ENCODE results near the gene POU6F2.
"Not testable (repeated sequence)": the region's sequence is repeated elsewhere in the genome, so short reads cannot be mapped to it uniquely, and the experiment has no call there.

The POU6F2 gene

DNA sequence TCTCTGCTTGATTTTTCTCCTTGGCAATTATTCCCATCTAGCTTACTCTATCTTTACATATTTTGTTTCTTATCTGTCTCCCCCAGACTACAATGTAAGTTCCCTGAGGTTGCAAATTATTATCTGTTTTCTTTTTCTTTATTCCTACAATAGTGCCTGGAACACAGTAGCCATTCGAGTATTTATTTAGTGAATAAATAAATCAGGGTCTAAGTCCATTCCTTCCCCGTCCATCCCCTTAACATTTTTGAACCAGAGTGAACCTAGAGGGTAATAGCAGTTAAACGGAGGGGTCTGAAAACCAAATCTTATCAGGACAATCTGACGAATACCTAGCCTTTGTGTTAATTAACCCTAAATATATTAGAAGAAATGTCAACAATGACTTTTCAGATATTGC, 335.7 kb downstream of the POU6F2 start:
- DNase-seq = no peak

DNA sequence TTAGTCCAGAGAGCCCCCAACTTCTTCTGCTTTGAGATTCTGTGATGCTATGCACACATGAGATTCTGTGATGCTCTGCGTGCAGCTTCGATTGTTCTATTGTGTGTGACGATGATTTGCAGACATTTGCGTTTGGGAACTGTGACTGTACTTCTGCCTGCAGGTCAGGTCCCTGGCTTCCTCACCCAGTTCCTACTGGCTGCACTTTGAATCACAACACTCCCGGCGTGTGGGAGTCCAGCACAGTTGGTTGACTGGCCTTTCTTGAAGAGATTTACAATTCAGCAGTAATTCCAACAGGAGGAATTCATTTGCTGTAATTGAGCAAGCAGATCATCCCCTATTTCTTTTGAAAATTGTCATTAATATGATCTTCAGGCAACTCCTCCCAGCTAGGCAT, 336.3 kb downstream of the POU6F2 start:
- no peak for DNase-seq

DNA sequence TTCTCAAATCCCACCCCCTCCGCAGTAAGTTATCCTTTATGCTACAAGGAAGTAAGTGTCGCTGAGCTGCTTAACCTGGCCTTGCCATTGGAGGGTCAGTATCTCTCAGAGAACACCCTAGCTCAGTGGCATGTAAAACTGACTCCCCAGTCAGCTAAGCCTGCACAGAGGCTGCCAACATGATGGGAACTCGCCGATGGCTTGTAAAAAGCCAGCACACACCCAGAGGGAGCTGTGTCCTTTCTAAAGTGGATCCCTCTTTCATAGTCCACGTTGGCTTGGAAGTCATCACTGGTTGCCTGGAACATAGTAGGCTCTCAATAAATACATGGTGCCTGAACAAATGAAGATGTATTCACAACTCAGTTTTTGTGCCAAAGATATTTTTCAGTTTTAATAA, 339.4 kb downstream of the POU6F2 start:
- no peak for DNase-seq

DNA sequence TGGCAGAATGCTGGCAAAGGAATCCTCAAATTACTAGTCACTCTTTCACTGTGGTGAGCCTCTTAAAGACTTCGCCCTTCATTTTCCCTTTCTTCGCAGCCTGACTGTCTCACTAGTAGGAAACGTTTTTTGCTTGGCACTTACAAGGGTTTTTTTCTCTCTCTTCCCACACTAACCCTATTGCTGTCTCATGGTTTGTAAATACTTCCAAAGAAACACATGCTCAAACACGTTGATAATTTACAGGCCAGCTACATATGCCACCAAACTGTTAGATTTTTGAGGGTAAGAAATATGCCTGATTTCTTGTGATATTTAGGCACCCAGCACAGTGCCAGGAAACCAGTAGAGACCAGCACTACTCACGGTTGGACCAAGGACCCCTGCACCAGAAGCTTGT, 340.2 kb downstream of the POU6F2 start:
- DNase-seq = no peak

DNA sequence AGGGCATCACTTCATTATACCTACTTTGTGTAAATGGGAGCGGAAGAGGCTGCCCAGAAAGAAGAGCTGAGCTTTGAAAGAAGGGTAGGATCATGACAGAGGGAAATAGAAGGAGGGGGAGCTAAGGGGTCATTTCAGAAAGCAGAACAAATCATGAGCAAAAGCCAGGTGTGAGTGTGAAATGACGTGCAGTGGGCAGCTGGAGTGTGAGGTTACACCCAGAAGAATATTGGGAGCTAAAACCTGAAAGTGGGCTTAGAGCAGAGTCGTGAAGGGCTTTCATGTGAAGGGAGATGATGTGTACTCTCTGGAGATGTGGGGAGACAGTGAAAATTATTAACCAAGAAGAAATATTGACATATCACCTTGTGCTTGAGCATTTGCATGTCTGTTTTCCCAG, 343.5 kb downstream of the POU6F2 start:
- no peak for DNase-seq

DNA sequence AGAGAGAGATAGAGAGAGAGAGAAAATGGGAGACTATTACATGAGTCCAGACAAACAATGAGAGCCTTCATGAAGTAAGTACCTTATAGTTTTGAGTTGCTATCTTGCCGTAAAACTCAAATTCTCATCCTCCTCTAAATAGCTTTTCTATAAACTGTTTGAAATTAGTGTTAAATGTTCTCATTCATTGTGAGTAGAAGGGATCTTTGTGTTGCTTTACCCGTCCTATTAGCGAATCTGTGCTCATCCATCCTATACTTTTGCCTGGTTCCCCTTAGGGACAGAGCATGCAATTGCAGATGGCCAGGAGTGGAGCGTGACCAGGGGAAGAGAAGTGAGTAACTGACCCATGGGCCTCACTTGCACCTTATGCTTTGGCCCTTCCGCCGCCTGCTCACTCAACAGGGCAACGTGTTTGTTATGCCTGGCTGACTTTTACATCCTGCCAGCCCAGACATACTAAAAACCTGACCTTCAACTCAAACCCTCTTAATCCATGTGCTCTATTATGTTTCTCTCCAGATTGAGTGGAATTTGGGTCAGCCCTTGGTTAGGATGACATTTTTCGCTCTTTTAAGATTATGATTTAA, 344.3 kb downstream of the POU6F2 start:
- no peak for DNase-seq

DNA sequence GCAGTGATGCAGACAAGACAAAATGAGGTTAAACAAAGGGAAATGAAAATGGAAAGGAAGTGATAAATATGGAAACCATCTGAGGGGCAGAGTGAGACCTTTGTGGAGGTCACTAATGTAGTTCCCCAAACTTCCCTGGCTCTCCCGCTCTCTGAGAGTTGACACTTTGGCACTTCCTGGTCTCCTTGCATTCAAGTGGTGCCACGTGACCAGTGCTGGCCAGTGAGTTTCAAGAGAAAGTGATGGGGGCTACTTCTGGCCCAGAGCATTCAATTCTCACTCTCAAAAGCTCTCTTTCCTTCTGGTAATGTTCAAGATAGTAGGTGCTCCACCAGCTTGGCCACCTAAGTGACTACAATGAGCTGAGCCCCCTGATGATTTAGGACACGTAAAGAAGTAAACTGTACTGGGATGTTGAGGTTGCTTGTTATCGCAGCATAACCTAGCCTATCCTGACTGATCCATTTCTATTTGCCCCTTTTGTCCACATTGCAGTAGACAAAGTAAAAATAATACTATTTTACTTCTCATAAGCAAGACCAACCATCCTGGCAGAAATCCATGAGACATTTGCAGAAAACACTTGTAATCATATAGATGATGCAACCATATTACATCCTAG, 346.5 kb downstream of the POU6F2 start:
- no peak for DNase-seq

DNA sequence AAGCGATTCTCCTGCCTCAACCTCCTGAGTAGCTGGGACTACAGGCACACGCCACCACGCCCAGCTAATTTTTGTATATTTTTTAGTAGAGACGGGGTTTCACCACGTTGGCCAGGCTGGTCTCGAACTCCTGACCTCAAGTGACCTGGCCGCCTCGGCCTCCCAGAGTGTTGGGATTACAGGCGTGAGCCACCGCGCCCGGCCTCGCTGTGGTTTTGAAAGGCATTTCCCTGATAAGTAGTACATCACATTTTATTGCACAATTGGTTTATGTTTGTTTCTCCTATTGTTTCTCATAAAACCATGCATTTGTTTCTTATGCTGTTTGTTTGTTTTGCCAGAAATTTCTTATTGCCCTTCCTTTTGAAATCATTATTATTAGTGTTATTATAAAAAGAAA, 353.9 kb downstream of the POU6F2 start:
- DNase-seq = not testable (repeated sequence)

DNA sequence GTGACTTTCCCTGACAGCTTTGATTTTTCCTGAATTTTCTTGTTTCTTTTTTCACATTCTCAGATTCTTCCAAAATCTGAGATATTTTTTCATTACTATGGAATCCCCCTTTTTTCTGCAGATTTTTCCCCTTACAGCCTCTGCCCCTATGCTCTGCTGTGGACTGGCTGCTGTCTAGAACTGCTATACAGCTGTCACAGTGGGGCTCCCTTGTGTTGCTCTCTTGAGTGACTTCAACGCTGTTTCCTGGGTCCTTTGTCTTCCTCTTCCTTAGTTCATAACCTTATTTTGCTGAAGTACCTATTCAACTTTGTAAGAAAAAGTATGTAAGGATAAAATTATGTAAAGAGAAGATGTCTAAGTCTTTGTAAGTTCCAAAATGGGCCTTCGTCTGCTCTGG, 354.4 kb downstream of the POU6F2 start:
- DNase-seq = no peak

DNA sequence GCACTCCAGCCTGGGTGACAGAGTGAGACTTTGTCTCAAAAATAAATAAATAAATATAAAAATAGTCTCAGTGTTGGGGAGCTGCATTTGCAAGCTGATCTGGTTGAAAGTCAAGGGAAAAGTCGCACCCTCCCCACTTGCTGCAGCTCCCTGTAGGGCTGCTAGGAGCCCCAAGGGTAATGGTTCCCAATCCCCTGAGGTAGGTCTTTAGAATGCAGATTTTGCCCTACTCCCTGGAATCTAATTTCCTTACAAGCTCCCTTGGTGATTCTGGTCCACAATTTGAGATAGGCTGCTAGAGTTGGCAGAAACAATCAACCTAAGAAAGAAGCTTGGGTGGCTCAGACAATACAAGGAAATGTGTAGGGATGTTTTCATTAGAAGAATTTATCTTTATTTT, 356.0 kb downstream of the POU6F2 start:
- no peak for DNase-seq

DNA sequence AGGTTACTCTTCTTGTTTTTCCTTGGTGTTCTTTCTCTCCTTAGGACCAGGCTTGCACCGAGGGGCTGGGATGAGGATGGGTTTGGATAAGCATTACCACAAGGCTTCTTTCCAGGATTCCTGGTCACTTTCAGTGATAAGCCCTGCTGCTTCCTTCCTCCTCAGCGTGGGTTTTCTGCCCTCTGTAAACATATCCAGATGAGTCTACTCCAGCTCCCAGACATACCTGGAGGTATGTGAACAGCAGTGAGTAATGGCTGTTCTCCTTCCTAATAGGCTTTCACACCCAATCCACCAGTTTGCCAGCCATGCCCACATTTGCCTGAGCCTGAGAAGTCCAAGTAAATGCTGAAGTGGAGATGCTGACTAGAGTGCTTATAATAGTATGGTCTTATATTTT, 358.7 kb downstream of the POU6F2 start:
- no peak for DNase-seq

DNA sequence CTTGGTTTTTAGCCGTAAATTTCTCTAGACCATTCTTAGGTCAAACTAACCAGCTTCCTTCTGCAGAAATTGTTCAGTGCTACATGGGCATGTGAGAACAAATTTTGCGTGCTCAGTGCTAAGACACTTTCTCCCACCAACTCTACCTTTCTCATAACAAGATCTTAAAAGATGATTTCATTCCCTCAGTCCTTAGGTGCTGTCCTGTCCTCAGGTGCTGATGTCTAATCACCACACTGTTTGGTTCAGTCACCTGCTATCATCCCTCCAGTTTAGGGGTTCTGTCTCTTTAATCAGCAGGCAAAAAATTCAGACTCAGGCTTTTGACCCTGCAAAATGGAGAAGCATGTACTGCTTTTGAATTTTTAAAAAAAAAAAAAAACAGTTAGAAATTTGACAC, 361.0 kb downstream of the POU6F2 start:
- DNase-seq = no peak

DNA sequence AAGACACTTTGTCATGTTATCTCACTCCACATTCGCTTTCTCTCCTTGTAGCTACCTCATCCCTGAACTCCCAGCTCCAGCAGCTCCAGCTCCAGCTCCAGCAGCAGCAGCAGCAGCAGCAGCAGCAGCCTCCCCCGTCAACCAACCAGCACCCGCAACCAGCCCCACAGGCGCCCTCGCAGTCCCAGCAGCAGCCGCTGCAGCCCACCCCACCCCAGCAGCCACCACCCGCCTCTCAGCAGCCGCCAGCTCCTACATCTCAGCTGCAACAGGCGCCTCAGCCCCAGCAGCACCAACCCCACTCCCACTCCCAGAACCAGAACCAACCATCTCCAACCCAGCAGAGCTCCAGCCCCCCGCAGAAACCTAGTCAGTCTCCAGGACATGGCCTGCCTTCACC, 361.9 kb downstream of the POU6F2 start:
- no peak for DNase-seq

DNA sequence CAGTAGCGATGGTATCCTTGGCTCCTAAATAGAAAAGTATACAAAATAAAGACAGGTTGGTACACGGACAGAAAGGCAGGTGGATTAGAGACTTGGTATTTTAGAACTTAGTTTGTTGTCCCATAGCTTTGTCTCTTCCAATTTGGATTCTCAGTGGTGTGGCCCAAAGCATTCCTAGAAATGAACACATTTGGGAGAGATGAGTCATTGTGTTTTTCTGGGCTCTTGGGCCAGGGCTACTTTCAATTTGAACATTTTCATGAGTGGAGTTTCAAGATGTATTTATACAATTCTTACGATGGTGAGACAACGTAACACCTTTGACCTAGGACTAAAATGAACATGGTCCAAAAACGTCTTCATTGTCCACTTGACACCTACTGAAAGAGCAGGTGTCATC, 363.4 kb downstream of the POU6F2 start:
- no peak for DNase-seq

DNA sequence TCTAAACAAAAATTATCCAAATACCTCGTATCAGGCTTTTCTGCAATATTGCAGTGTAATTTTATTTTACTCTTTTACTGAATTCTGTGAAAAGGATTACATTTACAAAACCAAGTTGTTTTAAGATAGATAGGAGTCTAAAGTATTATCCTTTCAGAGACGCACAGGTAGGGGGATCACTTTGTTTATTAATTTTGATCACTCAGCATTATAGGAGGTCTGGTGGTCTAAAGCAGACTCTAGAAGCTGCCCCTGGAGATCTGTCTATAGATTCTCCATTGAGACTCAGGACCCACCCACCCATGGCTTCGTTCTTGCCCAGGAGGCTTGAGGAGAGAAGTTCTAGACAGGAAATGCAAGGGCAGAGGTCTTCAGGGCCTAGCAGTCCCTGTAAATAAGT, 365.1 kb downstream of the POU6F2 start:
- DNase-seq = no peak

DNA sequence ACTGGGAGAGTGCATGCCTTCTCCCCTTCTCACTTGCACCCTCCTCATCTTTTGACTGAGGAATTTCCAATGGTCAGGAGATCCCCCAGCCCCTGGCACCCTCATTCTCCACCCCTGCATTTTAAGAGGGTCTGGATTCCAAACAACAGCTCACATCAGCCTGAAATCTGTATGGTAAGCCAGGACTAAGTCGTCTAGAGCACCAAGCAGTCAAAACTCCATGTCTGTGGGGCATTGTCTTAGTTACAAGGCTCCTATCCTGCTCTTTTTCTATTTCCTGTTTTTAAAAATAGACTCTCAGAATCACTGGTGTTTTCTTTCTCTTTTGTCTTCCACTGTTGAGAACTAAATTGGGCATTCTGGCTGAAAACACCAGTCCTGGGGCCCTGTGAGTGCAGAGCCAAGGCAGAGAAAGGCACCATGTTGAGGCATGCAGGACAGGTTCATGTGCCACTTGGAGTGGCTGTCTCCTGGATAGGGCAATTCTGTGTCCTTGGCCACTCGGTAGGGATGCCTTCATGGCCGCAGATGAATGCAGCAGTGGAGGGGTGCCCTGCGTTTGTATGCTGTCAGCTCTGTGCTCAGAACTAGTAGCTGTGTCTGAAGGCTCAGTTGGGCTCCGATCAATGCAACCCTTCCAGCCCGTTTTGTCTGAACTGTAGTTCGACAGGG, 371.9 kb downstream of the POU6F2 start:
- DNase-seq = no peak

DNA sequence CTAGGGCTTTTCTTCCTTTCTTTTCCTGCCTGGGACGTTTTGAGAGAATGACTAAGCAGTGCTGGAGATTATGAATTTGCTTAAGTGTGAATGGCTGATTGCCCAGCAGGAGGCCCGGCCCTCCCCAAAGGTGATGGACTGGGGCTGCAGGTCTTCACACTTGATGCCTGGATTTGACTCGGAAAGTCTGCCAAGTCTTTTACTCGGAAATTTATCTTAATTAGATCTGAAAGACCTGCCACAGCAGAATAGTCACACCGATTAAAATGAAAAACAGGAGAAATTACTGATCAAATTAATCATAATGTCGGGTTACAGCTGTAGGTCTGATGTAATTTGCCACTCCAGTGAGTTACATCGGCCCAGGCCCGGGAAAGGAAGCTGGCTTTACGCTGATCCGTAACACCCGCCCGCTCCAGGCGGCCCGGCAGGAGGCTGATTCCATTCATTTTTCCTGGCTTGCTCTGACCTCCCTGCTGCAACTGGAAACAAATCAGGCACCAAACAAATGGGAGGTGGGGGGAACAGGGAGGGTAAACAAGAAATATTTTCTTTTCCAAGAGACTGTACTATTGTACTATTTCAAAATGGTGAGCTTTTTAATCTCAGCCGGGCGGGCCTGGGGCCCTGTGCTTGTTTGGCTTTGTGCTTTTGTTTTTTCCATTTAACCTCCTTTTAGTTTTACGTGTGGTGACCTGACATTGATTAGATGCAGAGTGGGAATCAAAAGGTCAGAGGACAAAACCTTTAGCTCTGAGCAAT, 376.1 kb downstream of the POU6F2 start:
- DNase-seq = peak; percentile 3

DNA sequence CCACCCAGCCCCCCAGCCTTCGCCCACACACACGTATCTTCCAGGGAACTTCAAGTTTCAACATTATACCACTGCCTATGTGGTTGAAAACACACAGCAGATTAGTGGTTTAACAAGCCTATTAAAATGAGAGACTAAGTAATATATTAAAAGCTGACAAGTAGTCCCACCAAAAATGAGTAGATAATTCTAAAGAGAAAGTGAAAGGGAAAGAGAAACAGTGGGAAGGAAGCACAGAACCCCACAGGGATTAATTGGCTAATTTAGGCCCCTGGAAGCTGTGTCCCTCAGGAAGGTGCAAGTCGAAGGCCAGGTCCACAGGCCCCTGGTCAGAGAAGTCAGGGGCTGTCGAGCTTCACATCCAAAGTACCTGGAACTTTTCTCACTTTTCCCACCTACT, 378.0 kb downstream of the POU6F2 start:
- DNase-seq = no peak

DNA sequence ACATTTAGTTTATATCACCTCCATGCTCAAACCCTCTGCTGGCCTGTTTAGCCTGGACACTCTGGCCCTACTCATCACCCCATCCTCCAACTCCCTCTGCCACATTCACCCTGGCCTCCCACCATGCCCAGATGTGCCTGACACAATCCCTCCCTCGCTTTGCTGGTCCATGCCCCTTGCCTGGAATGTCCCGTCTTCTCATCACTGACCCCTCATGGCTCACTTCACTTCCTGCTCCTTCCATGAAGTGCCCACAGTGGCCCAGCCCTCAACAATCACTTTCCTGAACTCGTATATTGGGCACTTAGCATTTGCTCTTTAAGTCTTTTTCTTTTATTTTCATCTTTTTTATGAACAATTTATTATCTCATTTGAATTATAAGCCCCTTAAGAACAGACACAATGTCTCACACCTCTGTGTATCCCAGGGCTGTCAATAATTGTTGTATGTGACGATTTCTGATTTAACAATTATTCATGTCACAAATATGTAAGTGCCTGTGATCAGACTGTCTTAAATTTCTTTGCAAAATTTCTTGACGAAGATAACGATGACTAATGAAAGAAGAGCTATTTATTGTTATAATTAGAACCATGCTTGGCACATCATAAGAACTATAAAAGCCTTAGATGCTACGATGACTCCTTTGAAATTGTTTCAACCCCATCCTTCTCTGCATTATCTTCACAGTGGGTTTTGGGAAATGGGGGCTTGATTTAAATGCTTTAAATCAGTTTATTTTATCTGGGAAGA, 378.6 kb downstream of the POU6F2 start:
- DNase-seq = no peak

DNA sequence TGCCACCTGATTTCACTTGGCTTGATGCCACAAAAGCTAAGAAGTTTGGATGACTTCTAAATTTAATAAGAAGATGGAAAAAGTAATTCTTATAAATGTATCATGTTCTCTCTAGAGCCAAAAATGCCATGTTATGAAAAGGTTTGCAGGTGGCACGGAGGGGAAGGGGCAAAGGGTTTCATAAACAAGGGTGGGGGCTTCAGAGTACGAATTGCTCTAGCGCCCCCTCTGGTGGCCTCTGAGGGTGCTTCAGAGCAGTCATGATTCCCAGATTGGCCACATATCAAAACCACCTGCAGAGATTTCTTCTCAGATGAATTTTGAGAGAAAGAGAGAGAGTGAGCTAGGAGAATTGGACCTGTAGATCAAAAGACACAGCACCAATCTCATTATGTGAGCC, 379.9 kb downstream of the POU6F2 start:
- no peak for DNase-seq

DNA sequence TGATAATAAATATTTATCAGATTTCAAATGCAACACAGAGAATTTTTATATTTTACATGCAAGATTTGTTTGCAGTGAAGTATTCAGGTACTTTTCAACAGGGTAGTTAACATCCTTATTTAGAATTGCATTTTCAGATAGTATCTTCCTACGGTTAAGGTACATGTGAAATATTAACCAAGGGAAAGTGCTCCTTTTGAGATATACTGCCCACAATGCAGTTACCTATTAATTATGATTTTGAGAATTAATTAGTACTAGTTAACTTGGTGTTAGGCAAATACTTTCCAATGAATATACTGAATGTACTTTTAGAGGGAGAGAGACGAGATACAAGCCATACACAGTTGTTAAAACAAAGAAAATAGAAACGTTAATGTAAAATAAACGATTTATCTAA, 382.3 kb downstream of the POU6F2 start:
- DNase-seq = no peak

DNA sequence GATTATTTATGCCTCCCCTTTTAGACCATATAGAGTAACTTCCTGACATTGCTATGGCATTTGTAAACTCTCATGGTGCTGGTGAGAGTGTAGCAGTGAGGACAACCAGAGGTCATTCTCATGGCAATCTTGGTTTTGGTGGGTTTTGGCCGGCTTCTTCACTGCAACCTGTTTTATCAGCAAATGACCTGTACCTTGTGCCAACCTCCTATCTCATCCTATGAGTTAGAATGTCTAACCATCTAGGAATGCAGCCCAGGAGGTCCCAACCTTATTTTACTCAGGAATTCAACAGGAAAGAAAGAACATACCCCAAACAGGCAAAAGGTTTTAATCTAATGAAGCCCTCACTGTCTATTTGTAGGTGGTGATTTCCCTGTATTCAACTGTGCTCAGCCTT, 383.1 kb downstream of the POU6F2 start:
- DNase-seq = no peak

DNA sequence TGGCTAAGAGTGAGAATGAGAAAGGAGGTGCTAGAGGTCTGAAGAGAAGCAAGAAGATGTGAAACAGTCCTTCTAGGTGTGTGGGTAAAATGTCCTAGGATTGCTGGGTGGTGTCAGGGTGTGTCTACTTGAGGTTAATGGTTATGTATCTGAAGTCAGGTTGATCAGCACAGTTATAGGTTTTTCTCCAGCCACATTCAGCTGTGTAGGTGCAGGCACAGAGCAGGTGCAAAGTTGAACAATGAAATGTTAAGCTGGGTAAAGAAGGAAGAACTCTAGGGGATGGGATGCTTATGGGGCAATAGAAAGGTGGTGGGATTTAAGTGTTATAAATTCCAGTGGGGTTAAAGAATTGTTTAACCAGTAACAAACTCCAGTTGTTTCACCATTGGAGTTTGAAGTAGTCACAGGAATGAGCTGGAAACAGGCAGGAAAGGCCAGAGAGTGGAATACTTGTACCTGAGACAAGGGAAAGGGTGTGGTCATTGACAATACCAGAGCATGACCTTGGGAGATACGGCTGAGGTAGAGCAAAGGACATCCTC, 388.1 kb downstream of the POU6F2 start:
- DNase-seq = no peak
